WTC11 (cell line): ENCODE results near the gene SLC7A10. TPM values are rescaled to one million over a fixed set of nuclear protein-coding genes. Genes with fewer than 3 reads are reported as not detected.

ENCODE experiments used
- AFF4 ChIP-seq: sonication (generic); formaldehyde crosslinking; IDR thresholded peaks from 2 replicates; pipeline ENCODE4 v1.8.1; 2023; ENCODE audit warnings: mild to moderate bottlenecking, missing genetic modification reagents, borderline replicate concordance
- ATF3 ChIP-seq: sonication (generic); formaldehyde crosslinking; conservative IDR thresholded peaks from 2 replicates; pipeline ENCODE4 v1.8.1; 2022; ENCODE audit warnings: mild to moderate bottlenecking, missing genetic modification reagents
- CBFB ChIP-seq: sonication (generic); formaldehyde crosslinking; IDR thresholded peaks from 2 replicates; pipeline ENCODE4 v1.8.1; 2022; ENCODE audit warnings: mild to moderate bottlenecking, low read depth, missing genetic modification reagents
- CREM ChIP-seq: sonication (generic); formaldehyde crosslinking; IDR thresholded peaks from 2 replicates; pipeline ENCODE4 v1.8.1; 2022; ENCODE audit warnings: mild to moderate bottlenecking, missing genetic modification reagents, moderate library complexity
- E2F5 ChIP-seq: sonication (generic); formaldehyde crosslinking; IDR thresholded peaks from 2 replicates; pipeline ENCODE4 v1.8.1; 2022; ENCODE audit warnings: mild to moderate bottlenecking, moderate library complexity, missing genetic modification reagents
- GRHL2 ChIP-seq: fragments of 250-450 bp; sonication (Bioruptor Pico); IDR thresholded peaks from 2 replicates; pipeline ENCODE4 v1.8.0; 2022; ENCODE audit warnings: mild to moderate bottlenecking, moderate library complexity; ENCODE audit not compliant: insufficient replicate concordance, severe bottlenecking
- JAZF1 ChIP-seq: fragments of 250-450 bp; sonication (Bioruptor Pico); IDR thresholded peaks from 2 replicates; pipeline ENCODE4 v1.9.0; 2021; ENCODE audit warnings: moderate library complexity, mild to moderate bottlenecking, inconsistent platforms
- MLX ChIP-seq: sonication (generic); formaldehyde crosslinking; IDR thresholded peaks from 2 replicates; pipeline ENCODE4 v1.8.1; 2023; ENCODE audit warnings: mild to moderate bottlenecking, missing genetic modification reagents, moderate library complexity
- NFATC4 ChIP-seq: fragments of 250-450 bp; sonication (Bioruptor Pico); IDR thresholded peaks from 2 replicates; pipeline ENCODE4 v1.9.0; 2021; ENCODE audit warnings: mild to moderate bottlenecking
- NR1H2 ChIP-seq: sonication (generic); formaldehyde crosslinking; IDR thresholded peaks from 2 replicates; pipeline ENCODE4 v1.9.0; 2021; ENCODE audit warnings: mild to moderate bottlenecking, moderate library complexity, missing genetic modification reagents
- OVOL2 ChIP-seq: fragments of 250-450 bp; sonication (Bioruptor Pico); IDR thresholded peaks from 2 replicates; pipeline ENCODE4 v1.9.0; 2021; ENCODE audit warnings: mild to moderate bottlenecking, borderline replicate concordance
- RORB ChIP-seq: fragments of 250-450 bp; sonication (Bioruptor Pico); IDR thresholded peaks from 2 replicates; pipeline ENCODE4 v1.9.0; 2021; ENCODE audit warnings: mild to moderate bottlenecking
- SP1 ChIP-seq: sonication (generic); formaldehyde crosslinking; conservative IDR thresholded peaks from 2 replicates; pipeline ENCODE4 v1.8.1; 2022; ENCODE audit warnings: missing genetic modification reagents
- TCF7 ChIP-seq: sonication (generic); formaldehyde crosslinking; IDR thresholded peaks from 2 replicates; pipeline ENCODE4 v1.8.0; 2022; ENCODE audit warnings: mild to moderate bottlenecking, low read depth, missing genetic modification reagents, moderate library complexity
- TEAD1 ChIP-seq: sonication (generic); formaldehyde crosslinking; IDR thresholded peaks from 2 replicates; pipeline ENCODE4 v1.8.0; 2022; ENCODE audit warnings: mild to moderate bottlenecking, missing genetic modification reagents
- TEAD4 ChIP-seq: sonication (generic); formaldehyde crosslinking; IDR thresholded peaks from 2 replicates; pipeline ENCODE4 v1.8.0; 2022; ENCODE audit warnings: mild to moderate bottlenecking, missing genetic modification reagents
- ZBTB21 ChIP-seq: sonication (generic); formaldehyde crosslinking; IDR thresholded peaks from 2 replicates; pipeline ENCODE4 v1.8.1; 2023; ENCODE audit warnings: mild to moderate bottlenecking, missing genetic modification reagents, borderline replicate concordance
- ZNF232 ChIP-seq: sonication (generic); formaldehyde crosslinking; IDR thresholded peaks from 2 replicates; pipeline ENCODE4 v1.8.0; 2022; ENCODE audit warnings: mild to moderate bottlenecking, missing genetic modification reagents
- ZNF416 ChIP-seq: fragments of 250-450 bp; sonication (Bioruptor Pico); IDR thresholded peaks from 2 replicates; pipeline ENCODE4 v1.9.0; 2021; ENCODE audit warnings: mild to moderate bottlenecking, inconsistent platforms
- ZNF423 ChIP-seq: fragments of 250-450 bp; sonication (Bioruptor Pico); IDR thresholded peaks from 2 replicates; pipeline ENCODE4 v2.1.2; 2022; ENCODE audit warnings: mild to moderate bottlenecking, moderate library complexity
- ZNF532 ChIP-seq: fragments of 250-450 bp; sonication (Bioruptor Pico); IDR thresholded peaks from 2 replicates; pipeline ENCODE4 v1.9.0; 2021; ENCODE audit warnings: mild to moderate bottlenecking, borderline replicate concordance
- total RNA-seq: library from RNA; stranded (reverse); gene quantifications from 3 replicates; pipeline ENCODE4 v1.2.3, GENCODE V29; 2021
- TF ChIP-seq, protein P1 (sequence below): sonication (generic); formaldehyde crosslinking; IDR thresholded peaks from 2 replicates; pipeline ENCODE4 v1.8.0; 2023; ENCODE audit warnings: missing genetic modification reagents
- TF ChIP-seq, protein P2 (sequence below): sonication (generic); formaldehyde crosslinking; IDR thresholded peaks from 2 replicates; pipeline ENCODE4 v1.8.0; 2022; ENCODE audit warnings: mild to moderate bottlenecking, missing genetic modification reagents

SLC7A10 gene
- total RNA-seq, 1 experiment from 2014 or later = 4.2 TPM

- TF ChIP-seq NR1H2 (CRISPR knock-in tag) (no peak), TCF7 (CRISPR knock-in tag) (no peak), ZNF423 (CRISPR knock-in tag) (no peak), TEAD1 (CRISPR knock-in tag) (peak; percentile 8; the same call in 1 of the 2 replicates), ATF3 (CRISPR knock-in tag) (no peak), MLX (CRISPR knock-in tag) (no peak), GRHL2 (no peak), NFATC4 (CRISPR knock-in tag) (no peak), JAZF1 (CRISPR knock-in tag) (no peak), CBFB (CRISPR knock-in tag) (0 out of 2 replicates have a peak, but pooled peaks have one; percentile 28), SP1 (CRISPR knock-in tag) (peak; percentile 56), ZNF532 (CRISPR knock-in tag) (no peak), ZBTB21 (peak; percentile 50; the same call in 1 of the 2 replicates), ZNF232 (CRISPR knock-in tag) (peak; percentile 53; the same call in 1 of the 2 replicates), CREM (CRISPR knock-in tag) (peak; percentile 72), ZNF416 (CRISPR knock-in tag) (no peak), TEAD4 (CRISPR knock-in tag) (no peak), E2F5 (CRISPR knock-in tag) (peak; percentile 56; the same call in 1 of the 2 replicates), RORB (CRISPR knock-in tag) (no peak), OVOL2 (CRISPR knock-in tag) (no peak), AFF4 (no peak)
- TF ChIP-seq, protein P1, sequence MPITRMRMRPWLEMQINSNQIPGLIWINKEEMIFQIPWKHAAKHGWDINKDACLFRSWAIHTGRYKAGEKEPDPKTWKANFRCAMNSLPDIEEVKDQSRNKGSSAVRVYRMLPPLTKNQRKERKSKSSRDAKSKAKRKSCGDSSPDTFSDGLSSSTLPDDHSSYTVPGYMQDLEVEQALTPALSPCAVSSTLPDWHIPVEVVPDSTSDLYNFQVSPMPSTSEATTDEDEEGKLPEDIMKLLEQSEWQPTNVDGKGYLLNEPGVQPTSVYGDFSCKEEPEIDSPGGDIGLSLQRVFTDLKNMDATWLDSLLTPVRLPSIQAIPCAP (CRISPR knock-in tag) = 0 out of 2 replicates have a peak, but pooled peaks have one; percentile 29
- TF ChIP-seq, protein P2, sequence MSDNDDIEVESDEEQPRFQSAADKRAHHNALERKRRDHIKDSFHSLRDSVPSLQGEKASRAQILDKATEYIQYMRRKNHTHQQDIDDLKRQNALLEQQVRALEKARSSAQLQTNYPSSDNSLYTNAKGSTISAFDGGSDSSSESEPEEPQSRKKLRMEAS (CRISPR knock-in tag) = no peak
Observed at GRCh38 chr19:33176670-33177416, 48.8 kb downstream of the SLC7A10 start (continued).
